BLaER1 treated with 17β-estradiol and CSF1 and Interleukin-3, amounts not matched to agents 10 nM and 100 nM (cell line): ENCODE measurements around the gene MCC.

Experiments used
- H3K27ac ChIP-seq, 11 experiments: shearing (Covaris generic); formaldehyde crosslinking; 2 replicates each; pipeline ENCODE4 v1.8.1; 2022
- H3K27me3 ChIP-seq, 11 experiments: shearing (Covaris generic); formaldehyde crosslinking; 2 replicates each; pipeline ENCODE4 v1.8.1; 2022
- H3K36me3 ChIP-seq, 11 experiments: shearing (Covaris generic); formaldehyde crosslinking; 2 replicates each; pipeline ENCODE4 v1.8.1; 2022
- H3K4me1 ChIP-seq, 10 experiments: shearing (Covaris generic); formaldehyde crosslinking; 2 replicates each; pipeline ENCODE4 v1.8.1; 2022
- H3K4me2 ChIP-seq, 11 experiments: shearing (Covaris generic); formaldehyde crosslinking; 2 replicates each; pipeline ENCODE4 v1.8.1; 2022
- H3K4me3 ChIP-seq, 10 experiments: shearing (Covaris generic); formaldehyde crosslinking; 2 replicates each; pipeline ENCODE4 v1.8.1; 2022
- H3K9ac ChIP-seq, 11 experiments: shearing (Covaris generic); formaldehyde crosslinking; 2 replicates each; pipeline ENCODE4 v1.8.1; 2022
- H3K9me3 ChIP-seq, 11 experiments: shearing (Covaris generic); formaldehyde crosslinking; replicated peaks in 1 of 11; 2 replicates each; pipeline ENCODE4 v1.8.1; 2022
- H4K20me1 ChIP-seq, 11 experiments: shearing (Covaris generic); formaldehyde crosslinking; 2 replicates each; pipeline ENCODE4 v1.8.1; 2022
- Cebpa-rat ChIP-seq, 11 experiments: shearing (Covaris generic); IDR thresholded peaks; 2 replicates each; pipeline ENCODE4 v1.8.1; 2022

MCC gene

DNA sequence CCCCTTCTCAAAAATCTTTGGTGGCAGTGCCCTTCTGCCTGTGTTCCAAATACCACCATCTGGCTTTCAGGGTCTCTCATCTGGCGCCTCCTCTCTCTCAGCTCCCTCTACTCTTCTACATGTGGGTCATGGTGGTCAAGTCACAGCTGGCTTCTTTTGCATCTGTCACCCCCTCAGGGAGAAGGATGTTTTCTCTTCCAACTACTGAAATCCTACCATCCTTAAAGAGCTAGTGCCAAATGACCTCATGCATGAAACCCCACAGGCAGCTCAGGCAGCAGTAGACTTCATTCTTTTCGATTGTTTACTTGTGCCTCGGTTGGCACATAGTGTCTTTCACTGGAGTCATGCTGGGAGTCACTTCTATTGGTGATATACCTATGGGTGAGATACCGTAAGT is 292.5 kb downstream of the MCC start:
- no peak overlapping the region for H3K9ac ChIP-seq
- H3K27ac ChIP-seq = 0 out of 22 replicates have a peak overlapping the region, but pooled peaks of 1 of the 11 experiments have one; percentile 52
- H4K20me1 ChIP-seq = no peaks in the 10 kb centered on the region
- peaks cover 0 to 18% (median 6%) of the 10 kb centered on the region in 11 experiments; a peak in 11 of 22 replicates for H3K9me3 ChIP-seq
- H3K36me3 ChIP-seq = no peaks in the 10 kb centered on the region; a peak in 1 of 22 replicates
- H3K4me2 ChIP-seq = peak overlapping the region in 5 of 11 experiments; percentile 22 to 78 (median 72); a peak in 7 of 22 replicates
- no peak overlapping the region for H3K4me3 ChIP-seq
- no peak for TF ChIP-seq Cebpa-rat (IDR thresholded peaks at IDR 0.05)
- H3K27me3 ChIP-seq = no peaks in the 10 kb centered on the region
- peaks cover 0 to 24% (median 13%) of the 10 kb centered on the region in 10 experiments; a peak in 11 of 20 replicates for H3K4me1 ChIP-seq

DNA sequence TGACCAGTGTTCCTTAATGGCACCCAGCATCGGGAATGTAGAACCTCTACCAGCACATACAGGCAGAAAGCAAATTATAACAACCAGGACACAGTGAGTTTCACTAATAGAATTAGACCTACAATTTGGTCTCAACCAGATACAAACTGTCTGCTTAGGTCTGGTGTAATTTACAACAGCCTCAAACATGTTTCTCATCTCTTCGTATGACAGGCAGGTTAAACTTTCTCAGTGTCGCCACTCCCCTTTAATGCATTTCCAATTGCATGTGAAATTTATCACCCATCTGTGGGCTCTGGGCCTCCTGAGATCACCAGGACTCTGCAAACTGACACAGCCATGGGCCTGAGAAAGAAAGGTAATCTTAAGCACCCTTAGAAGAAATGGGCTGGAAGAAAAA is 293.0 kb downstream of the MCC start:
- H3K9ac ChIP-seq = no peak overlapping the region; a peak in 1 of 22 replicates
- no peaks in the 10 kb centered on the region for H4K20me1 ChIP-seq
- no peaks in the 10 kb centered on the region; a peak in 1 of 22 replicates for H3K36me3 ChIP-seq
- H3K4me1 ChIP-seq = peaks cover 0 to 24% (median 13%) of the 10 kb centered on the region in 10 experiments; a peak in 11 of 20 replicates
- TF ChIP-seq Cebpa-rat (IDR thresholded peaks at IDR 0.05) = no peak
- H3K9me3 ChIP-seq = peaks cover 0 to 18% (median 6%) of the 10 kb centered on the region in 11 experiments; a peak in 11 of 22 replicates
- peak overlapping the region in 5 of 11 experiments; percentile 46 to 78 (median 72); a peak in 10 of 22 replicates for H3K4me2 ChIP-seq
- H3K27me3 ChIP-seq = no peaks in the 10 kb centered on the region
- H3K27ac ChIP-seq = peak overlapping the region in 4 of 11 experiments; percentile 43 to 57 (median 49); a peak in 6 of 22 replicates
- H3K4me3 ChIP-seq = no peak overlapping the region

DNA sequence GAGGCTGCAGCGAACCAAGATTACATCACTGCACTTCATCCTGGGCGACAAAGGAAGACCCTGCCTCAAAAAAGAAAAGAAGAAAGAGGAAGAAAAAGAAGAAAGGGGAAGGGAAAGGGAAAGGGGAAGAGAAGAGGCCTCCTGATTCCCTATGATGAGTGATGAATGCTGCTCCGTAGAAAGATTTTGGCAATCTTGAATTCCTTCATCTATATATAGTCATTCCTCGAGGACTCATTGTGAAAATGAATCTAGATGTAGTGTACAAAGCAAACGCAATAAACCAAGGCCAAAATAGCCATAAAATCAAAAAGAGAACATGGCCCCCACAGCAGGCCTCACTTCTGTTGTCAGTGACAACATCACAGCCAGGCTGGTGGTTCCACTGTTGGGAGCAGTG is 293.7 kb downstream of the MCC start:
- H3K27me3 ChIP-seq = no peaks in the 10 kb centered on the region
- H4K20me1 ChIP-seq = no peaks in the 10 kb centered on the region
- H3K4me2 ChIP-seq = peak overlapping the region in 5 of 11 experiments; percentile 46 to 78 (median 72); a peak in 10 of 22 replicates
- no peak overlapping the region for H3K9ac ChIP-seq
- H3K9me3 ChIP-seq = peaks cover 0 to 18% (median 6%) of the 10 kb centered on the region in 11 experiments; a peak in 11 of 22 replicates
- TF ChIP-seq Cebpa-rat (IDR thresholded peaks at IDR 0.05) = no peak; a peak in 1 of 22 replicates
- peak overlapping the region in 4 of 11 experiments; percentile 43 to 57 (median 49); a peak in 7 of 22 replicates for H3K27ac ChIP-seq
- no peak overlapping the region for H3K4me3 ChIP-seq
- H3K36me3 ChIP-seq = no peaks in the 10 kb centered on the region; a peak in 1 of 22 replicates
- H3K4me1 ChIP-seq = peaks cover 0 to 24% (median 11%) of the 10 kb centered on the region in 10 experiments; a peak in 11 of 20 replicates

DNA sequence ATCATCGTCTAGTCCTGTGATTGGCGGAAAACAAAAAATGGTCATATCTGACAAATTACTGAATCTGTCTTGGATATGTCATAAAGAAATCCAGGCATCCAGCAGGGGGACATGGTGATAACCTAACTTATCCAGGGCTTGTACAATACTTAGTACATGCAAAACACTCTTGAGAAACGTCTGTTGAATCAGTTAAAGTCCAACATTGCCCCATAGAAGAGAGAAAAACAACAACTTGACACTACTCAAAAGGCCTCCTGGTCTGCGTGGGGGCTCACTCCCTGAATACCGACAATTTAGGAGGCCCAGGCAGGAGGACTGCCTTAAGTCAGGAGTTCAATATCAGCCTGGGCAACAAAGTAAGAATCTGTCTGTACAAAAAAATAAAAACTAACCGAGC is 294.1 kb downstream of the MCC start:
- Histone ChIP-seq H3K27ac (peak overlapping the region in 4 of 11 experiments; percentile 30 to 57 (median 44); a peak in 6 of 22 replicates), H3K4me3 (no peak overlapping the region), H3K4me2 (peak overlapping the region in 5 of 11 experiments; percentile 46 to 78 (median 72); a peak in 9 of 22 replicates), H4K20me1 (no peaks in the 10 kb centered on the region), H3K36me3 (no peaks in the 10 kb centered on the region; a peak in 1 of 22 replicates), H3K9ac (no peak overlapping the region), H3K9me3 (peaks cover 0 to 18% (median 6%) of the 10 kb centered on the region in 11 experiments; a peak in 11 of 22 replicates), H3K4me1 (peaks cover 0 to 24% (median 9%) of the 10 kb centered on the region in 10 experiments; a peak in 10 of 20 replicates), H3K27me3 (no peaks in the 10 kb centered on the region)
- TF ChIP-seq Cebpa-rat (IDR thresholded peaks at IDR 0.05) = no peak

DNA sequence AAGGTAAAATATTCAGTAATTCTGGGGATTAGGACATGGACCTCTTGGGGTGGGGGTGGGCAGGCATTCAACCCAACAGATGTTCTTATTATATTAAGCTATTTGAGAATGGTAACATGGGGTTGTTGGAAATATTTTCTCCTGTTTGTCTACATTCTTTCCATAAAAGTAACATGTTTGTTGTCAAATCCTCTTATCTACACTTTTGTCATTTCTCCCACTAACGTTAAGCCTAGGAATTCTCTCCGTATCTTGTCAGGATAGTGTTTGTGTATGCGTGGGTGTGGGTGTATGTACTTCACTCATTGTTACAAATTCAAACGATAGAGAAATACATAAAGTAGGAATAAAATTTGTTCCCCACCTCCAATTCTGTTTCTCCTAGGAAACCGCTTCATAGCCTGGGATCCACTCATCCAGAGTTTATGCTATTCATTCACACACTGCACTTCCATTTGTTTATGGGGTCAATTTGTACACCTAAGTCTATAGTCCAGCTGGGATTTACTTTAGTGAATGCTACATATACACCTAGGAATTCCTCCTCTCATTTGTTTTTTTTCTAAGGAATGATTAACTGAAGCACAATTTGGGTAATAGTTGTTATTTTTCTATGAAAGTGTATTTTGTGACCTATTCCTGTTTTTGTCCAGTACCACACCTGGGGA is 294.8 kb downstream of the MCC start:
- Histone ChIP-seq H4K20me1 (no peaks in the 10 kb centered on the region), H3K27ac (no peak overlapping the region; a peak in 1 of 22 replicates), H3K4me3 (no peak overlapping the region), H3K27me3 (no peaks in the 10 kb centered on the region), H3K4me2 (no peak overlapping the region), H3K4me1 (peaks cover 0 to 24% (median 9%) of the 10 kb centered on the region in 10 experiments; a peak in 10 of 20 replicates), H3K36me3 (no peaks in the 10 kb centered on the region; a peak in 1 of 22 replicates), H3K9ac (no peak overlapping the region), H3K9me3 (peaks cover 0 to 18% (median 6%) of the 10 kb centered on the region in 11 experiments; a peak in 11 of 22 replicates)
- TF ChIP-seq Cebpa-rat (IDR thresholded peaks at IDR 0.05) = no peak

DNA sequence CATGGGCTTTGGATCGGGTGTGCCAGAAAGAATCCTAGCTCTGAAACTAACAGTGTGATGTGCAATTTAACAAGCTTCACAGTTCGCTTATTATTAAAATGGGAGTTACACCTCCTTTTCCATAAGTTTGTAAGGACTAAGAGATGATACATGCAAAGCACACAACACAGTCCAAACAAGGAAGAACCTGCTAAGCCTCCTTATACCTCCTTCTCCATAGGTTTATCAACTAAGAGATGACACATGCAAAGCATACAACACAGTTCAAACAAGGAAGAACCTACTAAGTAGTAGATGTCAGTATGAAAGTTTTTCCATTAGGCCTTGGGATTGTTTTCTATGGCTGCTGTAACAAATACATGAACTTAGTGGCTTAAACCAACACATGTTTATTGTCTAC is 295.7 kb downstream of the MCC start:
- Histone ChIP-seq H3K27me3 (no peaks in the 10 kb centered on the region), H3K27ac (no peak overlapping the region), H3K4me1 (peaks cover 0 to 31% (median 9%) of the 10 kb centered on the region in 10 experiments; a peak in 10 of 20 replicates), H3K4me3 (no peak overlapping the region), H3K36me3 (no peaks in the 10 kb centered on the region; a peak in 1 of 22 replicates), H3K9me3 (peaks cover 0 to 18% (median 6%) of the 10 kb centered on the region in 11 experiments; a peak in 11 of 22 replicates), H4K20me1 (no peaks in the 10 kb centered on the region), H3K4me2 (no peak overlapping the region), H3K9ac (no peak overlapping the region)
- no peak for TF ChIP-seq Cebpa-rat (IDR thresholded peaks at IDR 0.05)

DNA sequence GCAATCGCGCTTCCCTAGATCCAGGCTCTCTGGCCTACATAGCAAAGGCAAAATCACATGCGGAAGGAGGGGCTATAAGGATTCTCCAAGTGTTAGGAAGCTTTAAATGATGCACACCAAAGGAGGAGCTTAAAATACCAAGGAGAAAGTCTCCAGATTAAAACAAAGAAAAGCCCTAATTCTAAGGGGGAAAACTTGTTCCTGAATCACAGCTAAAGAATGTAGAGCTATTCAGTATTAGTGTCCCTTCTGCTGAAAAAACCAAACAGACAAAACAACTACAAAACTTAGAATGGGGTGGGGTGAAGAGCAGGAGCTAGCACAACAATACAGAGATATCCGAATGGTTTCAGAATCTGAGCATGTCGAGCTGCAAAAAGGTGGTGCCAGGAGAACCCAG is 297.9 kb downstream of the MCC start:
- Histone ChIP-seq H3K27me3 (no peaks in the 10 kb centered on the region), H4K20me1 (no peaks in the 10 kb centered on the region), H3K9ac (no peak overlapping the region), H3K4me3 (no peak overlapping the region), H3K9me3 (peaks cover 0 to 18% (median 6%) of the 10 kb centered on the region in 11 experiments; a peak in 11 of 22 replicates), H3K27ac (no peak overlapping the region), H3K4me2 (no peak overlapping the region), H3K36me3 (no peaks in the 10 kb centered on the region; a peak in 1 of 22 replicates), H3K4me1 (peaks cover 0 to 23% (median 6%) of the 10 kb centered on the region in 10 experiments; a peak in 10 of 20 replicates)
- no peak for TF ChIP-seq Cebpa-rat (IDR thresholded peaks at IDR 0.05)

DNA sequence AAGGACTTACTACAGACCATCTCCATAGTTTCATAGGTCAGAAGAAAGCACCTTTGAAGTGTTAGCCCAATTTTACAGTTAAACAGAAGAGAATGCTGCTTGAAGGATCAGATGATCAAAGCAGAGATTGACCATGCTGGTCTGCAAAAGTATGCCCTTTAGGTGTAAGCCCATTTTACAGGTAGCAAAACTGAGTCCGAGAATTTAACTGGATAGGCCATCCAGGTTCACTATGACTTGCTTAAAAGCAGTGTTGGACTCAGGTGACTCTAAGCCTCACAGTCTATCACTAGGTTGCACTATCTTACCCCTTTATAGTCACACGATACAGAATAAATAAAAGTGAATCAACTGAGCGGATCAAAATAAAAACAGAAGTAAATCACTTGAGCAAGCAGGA is 299.0 kb downstream of the MCC start:
- Histone ChIP-seq H3K4me1 (peaks cover 0 to 12% (median under 1%) of the 10 kb centered on the region in 10 experiments; a peak in 9 of 20 replicates), H3K27ac (no peak overlapping the region), H4K20me1 (no peaks in the 10 kb centered on the region), H3K36me3 (no peaks in the 10 kb centered on the region; a peak in 1 of 22 replicates), H3K4me2 (no peak overlapping the region), H3K9ac (no peak overlapping the region), H3K27me3 (no peaks in the 10 kb centered on the region), H3K9me3 (peaks cover 0 to 18% (median 6%) of the 10 kb centered on the region in 11 experiments; a peak in 11 of 22 replicates), H3K4me3 (no peak overlapping the region)
- no peak for TF ChIP-seq Cebpa-rat (IDR thresholded peaks at IDR 0.05)

DNA sequence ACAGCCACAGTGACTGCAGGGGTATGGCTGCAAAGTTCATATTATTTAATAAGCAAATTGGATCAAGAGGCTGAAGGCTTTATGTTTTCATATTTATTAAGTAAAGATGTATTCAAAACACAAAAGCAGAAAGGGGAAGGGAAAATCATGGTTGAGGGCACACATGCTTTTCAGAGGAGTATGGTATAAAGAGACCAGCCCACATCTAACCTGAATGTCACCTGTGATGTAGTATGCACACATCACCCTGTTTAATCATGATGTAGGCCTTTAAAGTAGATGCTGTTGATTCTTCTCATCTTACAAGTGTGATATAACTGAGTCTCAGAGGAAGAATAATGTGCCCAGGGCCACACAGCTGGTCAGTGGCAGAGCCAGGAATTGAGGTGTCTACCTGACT is 299.8 kb downstream of the MCC start:
- Histone ChIP-seq H3K27me3 (no peaks in the 10 kb centered on the region), H3K36me3 (no peaks in the 10 kb centered on the region; a peak in 1 of 22 replicates), H3K9me3 (peaks cover 0 to 12% (median 6%) of the 10 kb centered on the region in 11 experiments; a peak in 11 of 22 replicates), H3K27ac (no peak overlapping the region), H4K20me1 (no peaks in the 10 kb centered on the region), H3K4me2 (peak overlapping the region in 2 of 11 experiments; percentile 36 to 38; a peak in 2 of 22 replicates), H3K9ac (no peak overlapping the region), H3K4me1 (peaks cover 0 to 10% (median 0%) of the 10 kb centered on the region in 10 experiments; a peak in 3 of 20 replicates), H3K4me3 (no peak overlapping the region)
- no peak for TF ChIP-seq Cebpa-rat (IDR thresholded peaks at IDR 0.05)
